ENCODE data around the gene PSME4.
"Not testable (repeated sequence)": the region's sequence is repeated elsewhere in the genome, so short reads cannot be mapped to it uniquely, and the experiment has no call there.

PSME4 gene

DNA sequence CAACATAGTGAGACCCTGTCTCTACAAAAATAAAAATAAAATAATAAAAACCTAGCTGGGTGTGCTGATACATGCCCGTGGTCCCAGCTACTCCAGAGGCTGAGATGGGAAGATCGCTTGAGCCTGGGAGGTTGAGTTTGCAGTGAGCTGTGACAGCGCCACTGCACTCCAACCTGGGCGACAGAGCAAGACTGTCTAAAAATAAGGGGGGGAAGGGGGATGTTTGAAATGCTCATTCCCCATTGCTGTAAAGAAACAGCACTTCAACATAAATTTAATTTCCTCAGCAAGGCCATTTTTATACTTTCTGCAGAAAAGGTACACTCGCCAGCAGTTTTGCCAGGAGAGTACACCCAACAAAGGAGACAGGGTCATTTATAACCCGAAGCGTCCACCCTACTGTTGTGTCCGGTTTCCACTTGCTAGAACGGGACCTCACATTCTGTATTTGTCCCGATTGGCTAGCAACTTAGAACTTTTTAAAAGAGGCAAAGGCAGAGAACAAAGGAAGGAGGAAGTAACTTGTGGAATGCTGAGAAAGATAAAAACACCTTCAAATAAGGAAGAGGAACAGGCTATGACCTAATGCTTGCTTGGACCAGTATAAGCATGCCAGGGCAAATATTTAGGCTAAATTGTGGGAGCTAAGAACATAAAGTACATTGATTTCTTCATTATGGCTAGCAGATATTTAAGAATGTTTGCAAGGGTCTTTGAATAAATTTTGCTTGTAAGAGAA is 9.1 kb downstream of the PSME4 start:
- DNase-seq: not testable (repeated sequence)

- no peak for DNase-seq
These were observed 10.3 kb downstream of the PSME4 start for GRCh38 chr2:53960476-53960875.

GRCh38 chr2:53958443-53958842 is 12.3 kb downstream of the PSME4 start:
- no peak for DNase-seq

DNA sequence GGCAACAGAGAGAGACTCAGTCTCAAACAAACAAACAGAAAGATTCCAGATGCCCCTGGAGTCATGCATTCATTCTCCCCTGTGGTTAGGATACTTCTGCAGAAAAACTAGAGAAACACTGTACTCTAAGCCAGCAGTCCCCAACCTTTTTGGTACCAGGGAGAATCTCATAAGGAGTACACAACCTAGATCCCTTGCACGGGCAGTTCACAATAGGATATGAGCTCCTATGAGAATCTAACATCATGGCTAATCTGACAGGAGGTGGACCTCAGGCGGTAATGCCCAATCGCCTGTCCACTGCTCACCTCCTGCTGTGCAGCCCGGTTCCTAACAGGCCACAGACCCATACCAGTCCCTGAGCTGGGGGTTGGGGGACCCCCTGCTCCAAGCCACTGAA is 18.3 kb downstream of the PSME4 start:
- no peak for DNase-seq

DNA sequence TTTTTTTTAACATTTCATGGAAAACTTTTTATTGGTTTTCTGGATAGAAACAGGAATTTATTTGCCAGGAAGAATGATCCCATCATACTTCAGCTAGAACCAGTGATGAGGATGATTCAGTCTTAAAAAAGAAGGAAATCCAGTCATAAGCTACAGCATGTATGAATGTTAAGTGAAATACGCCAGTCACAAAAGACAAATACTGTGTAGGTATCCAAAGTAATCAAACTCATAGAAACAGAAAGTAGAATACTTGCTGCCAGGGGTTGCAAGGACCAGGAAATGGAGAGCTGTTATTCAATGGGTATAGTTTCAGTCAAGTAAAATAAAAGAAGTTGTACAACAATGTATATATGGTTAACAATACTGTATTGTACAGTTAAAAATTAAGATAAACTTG is 21.3 kb downstream of the PSME4 start:
- no peak for DNase-seq

- no peak for DNase-seq
These were observed 25.3 kb downstream of the PSME4 start for GRCh38 chr2:53945538-53945937.

- DNase-seq: no peak
These were observed 26.3 kb downstream of the PSME4 start for GRCh38 chr2:53944542-53944941.

DNA sequence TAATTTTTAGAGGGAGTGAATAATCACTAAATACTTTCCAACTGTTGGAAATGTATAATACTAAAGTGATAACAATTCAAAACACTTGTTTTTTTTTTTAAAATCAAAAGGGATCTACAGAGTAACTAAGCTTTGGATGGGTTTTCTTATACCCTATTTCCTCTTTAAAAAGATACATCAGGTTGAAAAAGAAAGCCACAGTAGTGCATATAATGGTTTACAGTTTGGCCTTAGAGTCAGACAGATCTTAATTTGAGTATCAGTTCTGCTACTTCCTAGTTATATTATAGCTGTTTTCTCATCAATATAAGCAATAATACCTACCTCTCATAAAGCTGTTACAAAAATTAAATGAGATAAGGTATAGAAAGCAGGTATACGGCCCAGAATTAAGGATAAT is 28.5 kb downstream of the PSME4 start:
- DNase-seq: no peak

GRCh38 chr2:53941749-53942148 is 29.0 kb downstream of the PSME4 start:
- DNase-seq: no peak

- DNase-seq: no peak
These were observed 31.1 kb downstream of the PSME4 start for GRCh38 chr2:53939656-53940055.

- DNase-seq: no peak
These were observed 31.9 kb downstream of the PSME4 start for GRCh38 chr2:53938904-53939303.

- DNase-seq: no peak
These were observed 37.5 kb downstream of the PSME4 start for GRCh38 chr2:53933329-53933728.

GRCh38 chr2:53926321-53926720 is 44.5 kb downstream of the PSME4 start:
- DNase-seq: not testable (repeated sequence)

GRCh38 chr2:53913721-53914120 is 57.1 kb downstream of the PSME4 start:
- no peak for DNase-seq

DNA sequence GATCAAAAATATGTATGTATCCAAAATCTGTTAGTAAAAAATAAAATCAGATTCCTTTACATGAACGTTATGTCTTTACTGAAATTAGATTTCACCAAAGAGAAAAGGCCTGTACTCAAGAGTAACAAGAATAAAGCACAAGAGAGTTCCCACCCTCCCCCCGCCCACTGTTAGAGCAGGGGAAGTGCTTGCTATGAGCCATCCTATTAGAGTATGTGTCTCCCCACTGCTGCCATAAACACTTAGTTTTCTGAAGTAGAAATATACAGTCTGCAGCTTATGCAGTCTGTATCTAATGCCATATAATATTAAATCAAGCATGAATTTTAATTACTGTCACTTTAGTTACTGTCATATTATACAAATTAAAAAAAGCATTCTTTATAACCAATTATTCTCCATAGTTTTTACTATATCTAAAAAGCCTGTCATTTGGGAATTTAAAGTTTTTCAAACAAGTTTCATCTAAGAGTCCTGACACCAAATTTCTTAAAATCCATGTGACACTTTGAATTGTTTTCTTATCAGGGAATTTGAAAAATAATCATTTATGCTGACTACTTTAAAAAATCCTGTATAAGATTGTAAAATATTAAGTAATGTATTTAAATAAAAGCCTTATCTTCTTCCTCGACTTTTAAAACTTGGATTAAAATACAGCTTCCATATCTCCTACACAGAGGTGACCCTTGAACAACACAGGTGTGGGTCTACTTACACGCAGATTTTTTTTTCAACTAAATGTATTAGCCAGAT is 59.2 kb downstream of the PSME4 start:
- no peak for DNase-seq

DNA sequence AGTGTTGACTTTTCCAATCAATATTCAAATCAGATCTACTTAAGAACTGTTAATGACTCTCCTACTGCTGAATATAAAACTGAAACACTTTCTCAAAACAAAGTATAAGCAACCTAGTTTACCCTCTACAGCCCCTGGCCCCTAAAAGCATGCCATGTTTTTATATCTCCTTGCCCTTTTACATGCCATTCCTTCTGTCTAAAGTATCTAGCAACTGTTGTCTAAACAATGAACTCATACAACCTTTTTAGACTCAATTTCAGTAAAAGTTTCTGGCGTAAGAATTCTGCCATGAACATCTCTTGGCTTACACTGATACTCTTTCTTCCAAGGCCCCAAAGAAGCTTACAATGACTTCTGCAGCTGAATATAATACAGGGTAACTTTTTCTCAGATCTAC is 63.2 kb downstream of the PSME4 start:
- no peak for DNase-seq

DNA sequence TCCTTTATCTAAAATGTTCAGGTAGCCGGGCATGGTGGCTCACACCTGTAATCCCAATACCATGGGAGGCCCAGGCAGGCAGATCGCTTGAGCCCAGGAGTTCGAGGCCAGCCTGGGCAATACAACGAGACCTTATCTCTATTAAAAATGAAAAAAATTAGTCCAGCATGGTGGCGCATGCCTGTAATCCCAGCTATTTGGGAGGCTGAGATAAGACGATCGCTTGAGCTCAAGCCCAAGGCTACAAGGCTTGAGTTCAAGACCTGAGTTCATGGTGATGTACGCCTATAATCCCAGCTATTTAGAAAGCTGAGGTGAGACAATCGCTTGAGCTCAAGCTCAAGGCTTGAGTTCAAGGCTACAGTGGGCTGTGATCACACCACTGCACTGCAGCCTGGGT is 65.4 kb downstream of the PSME4 start:
- no peak for DNase-seq

GRCh38 chr2:53903011-53903410 is 67.8 kb downstream of the PSME4 start:
- DNase-seq: no peak

GRCh38 chr2:53901192-53901591 is 69.6 kb downstream of the PSME4 start:
- DNase-seq: no peak

- no peak for DNase-seq
These were observed 73.9 kb downstream of the PSME4 start for GRCh38 chr2:53896864-53897263.

DNA sequence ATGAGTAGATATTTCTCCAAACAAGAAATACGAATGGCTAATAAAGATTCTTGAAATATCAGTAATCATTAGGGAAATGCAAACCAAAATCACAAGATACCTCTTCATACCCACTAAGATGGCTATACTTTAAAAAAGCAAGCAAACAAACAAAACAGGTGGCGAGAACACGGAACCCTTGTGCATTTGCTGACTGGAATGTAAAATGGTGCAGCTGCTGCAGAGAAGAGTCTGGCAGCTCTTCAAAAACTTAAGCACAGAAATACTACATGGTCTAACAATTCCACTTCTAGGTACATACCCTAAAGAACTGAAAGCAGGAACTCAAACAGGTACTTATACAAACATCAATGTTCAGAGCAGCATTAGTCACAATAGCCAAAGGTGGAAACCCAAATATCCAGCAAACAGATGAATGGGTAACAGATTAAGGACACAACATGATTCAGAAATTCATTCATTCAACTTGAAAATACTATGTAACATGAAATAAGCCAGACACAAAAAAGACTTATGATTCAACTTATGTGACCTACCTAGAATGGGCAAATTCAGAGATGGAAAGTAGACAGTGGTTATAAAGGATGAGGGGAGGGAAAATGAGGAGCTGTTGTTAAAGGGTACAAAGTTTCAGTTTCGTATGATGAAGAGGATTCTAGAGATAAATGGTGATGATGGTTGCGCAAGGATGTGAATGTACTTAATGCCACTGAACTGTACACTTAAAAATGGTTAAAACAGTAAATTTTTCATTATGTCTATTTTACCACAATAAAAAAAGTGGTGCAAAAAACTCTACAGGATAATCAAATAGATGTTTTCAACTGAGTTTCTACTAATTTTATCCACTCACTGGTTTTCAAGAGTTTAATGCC is 84.2 kb downstream of the PSME4 start:
- DNase-seq: no peak

DNA sequence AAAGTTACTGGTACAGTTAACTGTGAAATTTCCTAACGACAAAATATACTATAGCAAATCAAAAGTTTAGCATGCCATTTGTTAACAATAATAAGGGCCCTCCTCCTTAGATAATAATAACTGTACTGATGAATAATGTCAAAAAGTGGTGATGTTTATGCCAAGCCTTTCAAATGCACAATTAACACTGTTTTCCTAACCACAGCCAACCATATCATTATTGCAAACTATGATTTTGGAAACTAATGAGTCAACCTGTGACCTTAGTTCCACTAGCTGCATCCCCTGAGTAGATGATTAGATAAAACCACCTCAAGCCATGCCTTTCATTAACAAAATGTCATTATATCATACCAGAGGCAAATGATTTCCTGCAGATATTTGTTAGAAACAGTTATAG is 85.9 kb downstream of the PSME4 start:
- DNase-seq: no peak

GRCh38 chr2:53881986-53882385 is 88.8 kb downstream of the PSME4 start:
- DNase-seq: no peak

DNA sequence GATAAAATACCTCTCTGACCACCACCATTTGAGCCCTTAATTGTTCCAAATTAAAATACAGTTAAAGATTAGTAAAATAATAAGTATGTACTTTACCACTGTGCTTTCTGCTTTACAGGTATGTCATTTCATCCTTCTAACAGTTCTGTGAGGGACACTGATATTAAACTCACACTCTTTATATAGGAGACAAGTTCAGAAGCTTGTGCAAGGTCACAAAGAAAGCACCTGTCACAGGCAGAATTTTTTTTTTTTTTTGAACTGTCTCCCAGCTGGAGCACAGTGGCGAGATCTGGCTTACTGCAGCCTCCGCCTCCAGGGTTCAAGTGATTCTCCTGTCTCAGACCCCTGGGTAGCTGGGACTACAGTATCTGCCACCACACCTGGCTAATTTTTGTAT is 89.4 kb downstream of the PSME4 start:
- DNase-seq: no peak
